OCI-LY7 (cell line): ENCODE data around the gene ARHGAP24.

Source experiments
- CTCF ChIP-seq: fragments of 200-600 bp; sonication (generic); conservative IDR thresholded peaks from 2 replicates; pipeline ENCODE4 v1.5.1; 2014; ENCODE audit warnings: mild to moderate bottlenecking, antibody characterized with exemption, low read length, moderate library complexity, mixed read lengths
- EZH2phosphoT487 ChIP-seq: fragments of 200-600 bp; sonication (generic); IDR thresholded peaks from 2 replicates; pipeline ENCODE4 v1.6.1; 2018; ENCODE audit warnings: low read depth, borderline replicate concordance, mild to moderate bottlenecking, mixed run types, antibody characterized with exemption, low read length, moderate library complexity, mixed read lengths

DNA sequence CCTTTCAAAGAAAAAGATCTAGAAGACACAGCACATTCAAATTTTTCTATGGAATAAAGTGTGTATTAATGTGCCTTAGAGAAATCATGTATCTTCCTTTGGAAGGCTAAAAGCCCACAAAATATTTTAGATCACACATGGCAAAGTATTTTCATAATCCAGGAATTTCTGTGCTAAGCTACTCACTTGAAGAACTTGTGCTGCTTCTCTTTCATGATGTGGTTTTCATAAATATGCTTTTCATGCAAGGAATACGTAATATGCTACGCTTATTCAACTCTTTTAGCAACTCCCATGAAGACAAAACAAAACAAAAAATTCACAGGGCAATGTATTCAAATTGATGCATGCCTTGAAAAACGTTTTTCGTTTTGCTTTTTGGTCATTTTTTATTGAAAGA is 125.6 kb downstream of the ARHGAP24 start:
- TF ChIP-seq CTCF: no peak
- TF ChIP-seq EZH2phosphoT487: no peak
